Heart left ventricle (tissue), 16 donors: Measurements from ENCODE around the gene CARHSP1. TPM values are rescaled to one million over a fixed set of nuclear protein-coding genes. Genes with fewer than 3 reads are reported as not detected.

Source experiments
- ATAC-seq, 4 donors: fragments of 200-7000 bp; cut with Tn5 transposase; one replicate each; pipeline ENCODE4 v1.9.1; 2020 to 2022; ENCODE audit warnings: moderate library complexity in 4 of 4, mild to moderate bottlenecking in 3 of 4, moderate number of reproducible peaks in 1 of 4
- DNase-seq, 5 donors: peaks; one replicate each; pipeline ENCODE4 v3.0.0-alpha.2; 2020
- H3K27ac ChIP-seq, 12 donors: fragments of 200-600 bp; sonication (generic) in 4 of 12; one replicate each; pipeline versions ENCODE4 v1.5.0 to v1.8.0; 2016 to 2022; ENCODE audit warnings: mild to moderate bottlenecking in 2 of 12
- H3K27me3 ChIP-seq, 9 donors: fragments of 200-600 bp; sonication (generic) in 2 of 9; one replicate each; pipeline versions ENCODE4 v1.5.1 to v1.8.0; 2016 to 2022; ENCODE audit warnings: mild to moderate bottlenecking in 3 of 9
- H3K36me3 ChIP-seq, 9 donors: fragments of 200-600 bp; sonication (generic) in 2 of 9; one replicate each; pipeline versions ENCODE4 v1.5.0 to v1.8.0; 2018 to 2022; ENCODE audit warnings: mild to moderate bottlenecking in 2 of 9
- H3K4me1 ChIP-seq, 12 donors: fragments of 200-600 bp; sonication (generic) in 4 of 12; one replicate each; pipeline versions ENCODE4 v1.5.0 to v1.8.0; 2016 to 2022; ENCODE audit warnings: mild to moderate bottlenecking in 3 of 12
- H3K4me3 ChIP-seq, 12 donors: fragments of 200-600 bp; sonication (generic) in 4 of 12; one replicate each; pipeline versions ENCODE4 v1.5.0 to v1.8.0; 2017 to 2022; ENCODE audit warnings: mild to moderate bottlenecking in 9 of 12, moderate library complexity in 4 of 12
- H3K9me3 ChIP-seq, 12 donors: fragments of 200-600 bp; sonication (generic) in 4 of 12; one replicate each; pipeline versions ENCODE4 v1.5.0 to v1.8.0; 2016 to 2022; ENCODE audit warnings: mild to moderate bottlenecking in 1 of 12
- POLR2A ChIP-seq, 2 donors: fragments of 450-650 bp; IDR thresholded peaks; one replicate each; pipeline ENCODE4 v1.6.1; 2017; ENCODE audit warnings: antibody characterized with exemption in 2 of 2, mild to moderate bottlenecking in 2 of 2, moderate library complexity in 2 of 2
- WGBS, 4 donors: extraction: QIAGEN DNeasy Blood & Tissue Kit in 2 of 4; methylation state at CpG; one replicate each; pipeline versions ENCODE4 v1.1.5 to v1.1.7; 2013 to 2018; 5-methylcytosine and 5-hydroxymethylcytosine counted together
- intact Hi-C, 10 donors: fragments of 100-400 bp; cut with DNase I; formaldehyde crosslinking; loops; one replicate each; pipeline versions ENCODE4 v1.11.1 to v1.14.2; 2022
- polyA plus RNA-seq, 2 donors: library from polyadenylated mRNA; stranded (reverse); fragments of 200-250 nt; gene quantifications; one replicate each; pipeline ENCODE4 v1.2.3, GENCODE V29; 2013
- total RNA-seq, 9 donors: library from RNA; depleted of rRNA in 2 of 9; stranded (reverse); fragments of >200 nt in 2 of 9; fragmentation: NEBNext Ultra II Directional in 3 of 9; extraction: Animal tissue kit (Norgen Biotek cat#: 25700) in 3 of 9; gene quantifications; one replicate each; pipeline versions ENCODE4 v1.1.0 to v1.2.4, GENCODE V29; 2016 to 2023
- TF ChIP-seq, protein P1 (sequence below), 12 donors: fragments of 200-600 bp; sonication (generic) in 4 of 12; IDR thresholded peaks; one replicate each; pipeline versions ENCODE4 v1.5.0 to v1.8.0; 2018 to 2022; ENCODE audit warnings: antibody characterized with exemption in 12 of 12, mild to moderate bottlenecking in 5 of 12
- donor health status: ischemic (EF 13 %, LVEDD 7.1; RV severe dilation, severe dysfunction).
- donor health status: healthy with polysubstance abuse.
- donor health status: DM: no; HTN: yes; CAD: no.
- donor health status: DM: no; HTN: no; CAD: no.
- donor health status: ischemic (EF 25% LVEDD 6.9; RV normal size, moderate dysfunction).
- donor health status: ischemic (EF 25% LVEDD 5.7; RV mildly dilated, moderate dysfunction).
- donor health status: healthy.
- donor health status: DM: yes; HTN: yes; CAD: no.
- donor health status: ischemic (EF 35%, LVEDD 5.7; RV mildly dilated, moderate dysfunction).
- donor health status: nonischemic (EF 11% LVEDD 7.7; RV severe dilation, severe dysfunction).
- donor health status: DM: yes; HTN: yes; CAD: no.
- donor health status: PGD.
- donor health status: ischemic (EF 29% LVEDD 5.4; RV normal size, mild dysfunction).
- donor health status: nonischemic (EF 23%, LVEDD 6.1; RV moderate dilation, normal function).

CARHSP1 gene
- total and polyA plus RNA-seq, 11 donors = 20.0 to 62.4 (median 33.4) TPM

DNA sequence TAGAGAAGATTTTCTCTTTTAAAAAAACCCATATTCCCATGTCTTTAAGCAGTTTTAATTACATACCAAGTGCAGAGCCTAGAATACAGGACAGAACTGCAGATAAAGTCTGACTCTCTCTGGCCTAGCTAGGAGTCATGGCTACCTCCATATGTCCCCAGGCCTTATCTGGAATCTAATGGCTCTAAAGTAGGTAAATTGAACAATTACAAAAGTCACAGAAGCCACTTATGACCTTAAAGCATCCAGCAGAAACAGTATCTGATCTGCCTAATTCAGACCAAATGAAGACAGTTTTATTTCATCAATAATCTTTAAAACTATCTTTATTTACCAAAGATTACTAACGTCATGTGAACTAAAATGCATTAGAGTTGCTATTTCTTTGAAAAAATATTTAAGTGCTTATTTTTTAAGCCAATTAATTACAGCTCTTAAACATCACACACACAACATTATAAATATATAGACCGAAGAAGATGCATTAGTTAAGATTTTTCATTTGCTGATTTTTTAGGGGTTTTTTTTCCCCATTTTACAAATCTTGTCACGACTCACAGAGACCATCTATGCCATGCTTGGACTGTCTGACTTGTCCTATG lies 42.4 kb downstream of the CARHSP1 start:
- no peaks in the 10 kb centered on the region for H3K27me3 ChIP-seq
- intact Hi-C loops = no loop called here
- ATAC-seq (no peak), DNase-seq (no peak)
- H3K4me1 ChIP-seq = no peaks in the 10 kb centered on the region
- 64 to 95% (median 80%) methylated on average over 3 of the region's 3 CpGs for WGBS, 4 donors
- no peak overlapping the region for H3K4me3 ChIP-seq
- H3K27ac ChIP-seq = no peak overlapping the region
- peaks cover 0 to 62% (median 49%) of the 10 kb centered on the region in 9 donors for H3K36me3 ChIP-seq
- no peaks in the 10 kb centered on the region for H3K9me3 ChIP-seq
- TF ChIP-seq, protein P1, sequence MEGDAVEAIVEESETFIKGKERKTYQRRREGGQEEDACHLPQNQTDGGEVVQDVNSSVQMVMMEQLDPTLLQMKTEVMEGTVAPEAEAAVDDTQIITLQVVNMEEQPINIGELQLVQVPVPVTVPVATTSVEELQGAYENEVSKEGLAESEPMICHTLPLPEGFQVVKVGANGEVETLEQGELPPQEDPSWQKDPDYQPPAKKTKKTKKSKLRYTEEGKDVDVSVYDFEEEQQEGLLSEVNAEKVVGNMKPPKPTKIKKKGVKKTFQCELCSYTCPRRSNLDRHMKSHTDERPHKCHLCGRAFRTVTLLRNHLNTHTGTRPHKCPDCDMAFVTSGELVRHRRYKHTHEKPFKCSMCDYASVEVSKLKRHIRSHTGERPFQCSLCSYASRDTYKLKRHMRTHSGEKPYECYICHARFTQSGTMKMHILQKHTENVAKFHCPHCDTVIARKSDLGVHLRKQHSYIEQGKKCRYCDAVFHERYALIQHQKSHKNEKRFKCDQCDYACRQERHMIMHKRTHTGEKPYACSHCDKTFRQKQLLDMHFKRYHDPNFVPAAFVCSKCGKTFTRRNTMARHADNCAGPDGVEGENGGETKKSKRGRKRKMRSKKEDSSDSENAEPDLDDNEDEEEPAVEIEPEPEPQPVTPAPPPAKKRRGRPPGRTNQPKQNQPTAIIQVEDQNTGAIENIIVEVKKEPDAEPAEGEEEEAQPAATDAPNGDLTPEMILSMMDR (IDR thresholded peaks at IDR 0.05) = no peak
- TF ChIP-seq POLR2A (IDR thresholded peaks at IDR 0.05) = no peak

DNA sequence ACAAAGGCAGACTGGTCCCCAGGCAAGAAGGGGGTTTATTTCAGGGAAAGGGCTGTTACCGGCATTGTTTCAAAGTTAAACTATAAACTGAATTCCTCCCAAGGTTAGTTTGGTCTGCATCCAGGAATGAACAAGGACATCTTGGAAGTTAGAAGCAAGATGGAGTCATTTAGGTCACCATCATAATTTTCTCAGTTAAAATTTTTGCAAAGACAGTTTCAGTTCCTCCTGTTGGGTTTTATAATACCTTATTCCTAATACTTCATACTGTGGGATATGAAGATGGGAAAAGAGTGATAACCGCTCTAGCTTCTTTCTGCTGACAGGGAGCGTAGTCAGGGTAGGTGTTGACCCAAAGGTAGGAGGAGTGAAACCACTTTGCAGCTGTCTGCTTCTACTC lies 46.4 kb downstream of the CARHSP1 start:
- intact Hi-C loops = no loop called here
- peaks cover 0 to 69% (median 56%) of the 10 kb centered on the region in 9 donors for H3K36me3 ChIP-seq
- WGBS, 4 donors = 90 to 99% (median 96%) methylated on average over 3 of the region's 3 CpGs
- TF ChIP-seq, protein P1 (IDR thresholded peaks at IDR 0.05) = no peak
- TF ChIP-seq POLR2A (IDR thresholded peaks at IDR 0.05) = no peak
- ATAC-seq (no peak), DNase-seq (no peak)
- peaks cover 0 to 12% (median 0%) of the 10 kb centered on the region in 12 donors for H3K4me1 ChIP-seq
- no peak overlapping the region for H3K4me3 ChIP-seq
- H3K9me3 ChIP-seq = no peaks in the 10 kb centered on the region
- H3K27ac ChIP-seq = no peak overlapping the region
- no peaks in the 10 kb centered on the region for H3K27me3 ChIP-seq

DNA sequence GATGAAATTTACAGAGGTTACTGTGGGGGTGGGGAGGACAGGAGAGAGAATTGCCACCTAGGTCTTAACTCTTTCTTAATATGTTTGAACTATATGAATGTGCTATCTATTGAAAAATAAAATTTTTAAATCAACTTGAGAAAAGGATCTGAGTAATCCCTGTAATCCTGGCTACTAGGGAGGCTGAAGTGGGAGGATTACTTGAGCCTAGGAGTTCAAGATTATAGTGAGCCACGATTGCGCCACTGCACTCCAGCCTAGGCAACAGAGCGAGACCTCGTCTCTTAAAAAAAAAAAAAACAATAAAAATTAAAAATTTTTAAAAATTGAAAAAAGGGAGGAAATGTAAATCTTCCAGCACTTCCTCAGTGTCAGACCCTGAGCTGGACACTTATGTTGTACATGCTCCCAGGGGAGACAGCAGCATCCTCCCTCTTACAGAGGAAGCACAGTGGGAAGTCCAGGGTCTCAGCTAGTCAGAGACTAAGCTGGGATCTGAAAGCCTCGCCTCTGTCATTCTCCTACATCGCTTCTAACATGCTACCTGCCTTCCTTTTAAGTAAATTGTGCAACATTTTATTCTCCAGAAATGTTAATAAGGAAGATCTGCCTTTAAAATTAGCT lies 49.3 kb downstream of the CARHSP1 start:
- intact Hi-C loops = no loop called here
- Histone ChIP-seq H3K4me1 (peaks cover 0 to 12% (median 0%) of the 10 kb centered on the region in 12 donors), H3K27ac (peak overlapping the region in 2 of 12 donors; percentile 2 to 32), H3K4me3 (no peak overlapping the region), H3K9me3 (no peaks in the 10 kb centered on the region), H3K36me3 (peaks cover 0 to 80% (median 68%) of the 10 kb centered on the region in 9 donors), H3K27me3 (no peaks in the 10 kb centered on the region)
- ATAC-seq (peak in 1 of 4 donors; percentile 77), DNase-seq (no peak)
- TF ChIP-seq, protein P1 (IDR thresholded peaks at IDR 0.05) = no peak
- TF ChIP-seq POLR2A (IDR thresholded peaks at IDR 0.05) = no peak
- WGBS, 4 donors = 65 to 78% (median 72%) methylated on average over 6 of the region's 6 CpGs

DNA sequence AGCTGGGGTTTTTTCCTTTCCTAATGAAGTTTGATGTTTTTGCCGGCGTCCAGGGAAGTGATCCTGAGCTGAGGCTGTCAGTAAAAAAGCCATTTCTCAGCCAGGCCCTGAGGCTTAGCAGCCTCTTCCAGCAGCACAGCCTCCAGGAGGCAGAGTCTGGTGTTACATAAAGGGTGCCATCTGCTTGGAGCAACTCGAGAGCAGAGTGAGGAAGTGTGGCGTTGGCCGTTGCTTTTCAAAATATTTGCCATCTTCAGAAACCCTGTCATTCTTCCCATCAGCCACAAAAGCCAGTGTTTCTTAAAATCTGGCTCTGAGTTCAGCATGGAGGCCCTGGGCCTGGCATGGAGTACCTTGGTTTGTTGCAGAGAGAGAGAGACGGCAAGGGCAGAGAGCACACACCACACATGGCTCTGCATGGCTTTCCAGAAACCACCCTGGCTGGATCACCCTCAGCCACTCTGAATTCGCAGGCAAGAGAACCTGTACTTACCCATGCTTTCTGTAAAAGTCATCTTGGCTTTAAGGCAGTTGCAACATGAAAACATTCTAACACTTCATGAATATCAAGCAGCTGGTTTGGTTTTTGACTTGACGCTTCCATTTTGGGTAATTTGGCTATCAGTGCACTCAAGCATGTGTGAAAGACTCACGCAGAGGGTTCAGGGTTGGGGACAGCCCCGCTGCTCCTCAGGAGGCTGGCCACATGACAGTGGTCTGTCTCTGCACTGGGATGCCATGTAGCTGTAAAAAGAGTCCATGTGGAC lies 50.1 kb downstream of the CARHSP1 start:
- DNase-seq (no peak), ATAC-seq (no peak)
- H3K4me1 ChIP-seq = peaks cover 0 to 12% (median 0%) of the 10 kb centered on the region in 12 donors
- no peak overlapping the region for H3K27ac ChIP-seq
- intact Hi-C loops = no loop called here
- TF ChIP-seq POLR2A (IDR thresholded peaks at IDR 0.05) = no peak
- TF ChIP-seq, protein P1 (IDR thresholded peaks at IDR 0.05) = no peak
- peaks cover 0 to 82% (median 68%) of the 10 kb centered on the region in 9 donors for H3K36me3 ChIP-seq
- 83 to 92% (median 85%) methylated on average over 10 of the region's 10 CpGs for WGBS, 4 donors
- H3K9me3 ChIP-seq = no peaks in the 10 kb centered on the region
- no peaks in the 10 kb centered on the region for H3K27me3 ChIP-seq
- H3K4me3 ChIP-seq = no peak overlapping the region
